ACC112 (cell line): ENCODE data around the gene CAB39L.

ENCODE experiments used
- H2AFZ ChIP-seq: fragments of 200-600 bp; sonication (generic); one replicate; pipeline ENCODE4 v1.6.0; 2017; ENCODE audit warnings: antibody characterized with exemption, low read length; ENCODE audit not compliant: unreplicated experiment
- H3K27ac ChIP-seq: fragments of 200-600 bp; sonication (generic); 2 replicates; pipeline ENCODE4 v1.5.1; 2014; ENCODE audit warnings: low read depth, mild to moderate bottlenecking, antibody characterized with exemption, low read length, moderate library complexity
- H3K27me3 ChIP-seq: fragments of 200-600 bp; sonication (generic); 2 replicates; pipeline ENCODE4 v1.6.1; 2014; ENCODE audit warnings: mild to moderate bottlenecking, antibody characterized with exemption, low read length, moderate library complexity, mixed read lengths; ENCODE audit not compliant: insufficient read depth
- H3K36me3 ChIP-seq: fragments of 200-600 bp; sonication (generic); 2 replicates; pipeline ENCODE4 v1.6.1; 2016; ENCODE audit warnings: mild to moderate bottlenecking, antibody characterized with exemption, low read length, moderate library complexity, mixed read lengths; ENCODE audit not compliant: insufficient read depth
- H3K4me1 ChIP-seq: fragments of 200-600 bp; sonication (generic); one replicate; pipeline ENCODE4 v1.6.1; 2016; ENCODE audit warnings: low read length, mixed read lengths; ENCODE audit not compliant: insufficient read depth, unreplicated experiment, control insufficient read depth
- H3K4me3 ChIP-seq: fragments of 200-600 bp; sonication (generic); 2 replicates; pipeline ENCODE4 v1.5.1; 2014; ENCODE audit warnings: mild to moderate bottlenecking, low read depth, low read length
- H3K79me2 ChIP-seq: fragments of 200-600 bp; sonication (generic); one replicate; pipeline ENCODE4 v1.6.0; 2016; ENCODE audit warnings: low read length; ENCODE audit not compliant: control insufficient read depth, unreplicated experiment, insufficient read depth

Gene CAB39L

DNA sequence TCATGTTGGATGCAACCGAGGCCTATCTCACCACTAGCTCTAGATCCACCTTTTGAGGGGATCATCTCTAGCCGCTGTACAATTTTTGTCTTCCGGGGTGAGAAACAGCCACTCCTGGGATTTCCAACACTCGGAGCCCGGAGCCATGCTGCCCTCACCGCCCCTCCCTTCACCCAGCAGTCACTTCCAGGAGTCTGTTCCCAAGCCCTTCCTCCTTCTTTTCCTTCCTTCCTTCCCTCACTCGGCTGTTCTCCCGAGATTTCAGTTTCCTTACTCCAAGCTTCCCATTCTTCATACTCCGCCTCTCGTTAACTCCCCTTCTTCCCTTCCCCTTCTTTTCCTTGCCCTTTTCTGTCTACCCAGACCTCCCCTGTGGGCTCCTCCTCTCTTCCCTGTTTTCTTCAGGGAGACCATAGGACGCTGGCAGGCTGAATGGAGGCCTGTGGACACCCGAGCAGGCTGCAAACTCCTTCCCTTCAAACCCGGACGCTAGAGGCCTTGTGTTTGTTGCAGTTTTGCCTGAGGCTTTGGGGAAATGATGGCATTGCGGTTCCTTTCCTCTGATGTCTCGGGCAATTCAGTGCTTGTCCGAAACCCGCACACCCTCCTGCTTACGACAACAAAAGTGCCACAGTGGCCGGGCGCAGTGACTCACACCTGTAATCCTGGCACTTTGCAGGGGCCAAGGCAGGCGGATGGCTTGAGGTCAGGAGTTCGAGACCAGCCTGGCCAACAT is 96.0 kb downstream of the CAB39L start:
- H3K36me3 ChIP-seq: no peaks in the 10 kb centered on the region
- no peak overlapping the region for H3K4me3 ChIP-seq
- H3K4me1 ChIP-seq: no peaks in the 10 kb centered on the region
- no peak overlapping the region for H2AFZ ChIP-seq
- no peak overlapping the region for H3K27ac ChIP-seq
- no peaks in the 10 kb centered on the region for H3K27me3 ChIP-seq
- no peaks in the 10 kb centered on the region for H3K79me2 ChIP-seq

DNA sequence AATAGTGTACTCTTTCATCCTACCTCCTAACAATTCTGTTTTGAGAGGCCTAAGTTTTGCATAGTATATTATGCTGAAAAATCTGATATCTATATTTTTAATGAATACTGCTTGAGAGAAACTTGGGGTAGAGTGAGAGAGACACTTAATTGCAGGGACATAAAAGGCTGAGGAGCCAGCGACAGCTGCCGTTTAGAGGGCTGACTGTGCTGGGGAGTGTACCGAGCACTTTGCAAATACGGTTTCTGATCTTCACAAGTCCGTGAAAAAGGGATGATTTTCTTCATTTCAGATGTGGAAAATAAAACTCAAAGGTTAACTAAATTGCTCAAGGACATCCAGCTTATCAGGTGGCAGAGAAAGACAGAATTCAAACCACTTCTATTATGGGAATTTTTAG is 97.4 kb downstream of the CAB39L start:
- Histone ChIP-seq H3K36me3 (no peaks in the 10 kb centered on the region), H3K79me2 (no peaks in the 10 kb centered on the region), H3K27ac (no peak overlapping the region), H3K4me3 (no peak overlapping the region), H3K27me3 (no peaks in the 10 kb centered on the region), H2AFZ (no peak overlapping the region), H3K4me1 (no peaks in the 10 kb centered on the region)

DNA sequence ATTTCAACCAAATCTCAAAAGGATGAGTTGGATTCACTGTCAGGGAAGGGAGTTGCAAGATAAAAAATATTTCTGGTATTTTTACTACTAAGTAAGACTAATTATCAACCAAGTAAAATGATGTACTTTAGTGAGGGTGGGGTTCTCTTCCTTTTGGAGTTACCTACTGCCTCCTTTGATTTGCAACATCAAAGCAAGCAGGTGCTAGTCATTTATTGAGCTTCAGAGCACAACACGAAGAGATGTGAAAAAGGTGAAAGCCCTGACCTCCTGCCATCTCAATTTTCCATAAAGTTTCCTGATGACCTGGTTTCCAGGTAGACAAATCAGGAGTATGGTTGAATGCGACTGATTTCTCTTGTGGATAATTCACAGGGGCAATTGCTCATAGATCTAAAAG is 100.1 kb downstream of the CAB39L start:
- H3K27ac ChIP-seq: no peak overlapping the region
- H3K27me3 ChIP-seq: no peaks in the 10 kb centered on the region
- no peaks in the 10 kb centered on the region for H3K79me2 ChIP-seq
- H2AFZ ChIP-seq: no peak overlapping the region
- no peak overlapping the region for H3K4me3 ChIP-seq
- no peaks in the 10 kb centered on the region for H3K36me3 ChIP-seq
- H3K4me1 ChIP-seq: no peaks in the 10 kb centered on the region

DNA sequence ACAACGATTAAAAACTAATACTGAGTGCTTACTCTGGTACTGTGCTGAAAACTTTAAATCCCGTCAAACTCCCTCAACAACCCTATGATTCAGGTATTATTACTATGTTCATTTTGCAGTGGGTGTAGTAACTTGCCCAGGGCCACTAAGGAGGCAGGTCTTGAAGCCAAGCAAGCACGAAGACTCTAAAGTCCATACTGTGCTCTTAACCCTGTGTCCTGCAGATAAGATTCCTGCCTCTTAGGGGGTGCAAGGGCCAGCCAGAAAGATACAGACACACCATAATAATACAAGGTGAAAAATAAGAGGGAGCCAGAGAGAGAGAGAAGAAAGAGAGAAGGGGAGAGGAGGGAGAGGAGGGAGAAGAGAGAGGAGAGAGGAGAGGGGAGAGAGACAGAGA is 100.6 kb downstream of the CAB39L start:
- no peaks in the 10 kb centered on the region for H3K27me3 ChIP-seq
- H2AFZ ChIP-seq: no peak overlapping the region
- no peaks in the 10 kb centered on the region for H3K4me1 ChIP-seq
- no peaks in the 10 kb centered on the region for H3K36me3 ChIP-seq
- no peaks in the 10 kb centered on the region for H3K79me2 ChIP-seq
- H3K27ac ChIP-seq: no peak overlapping the region
- no peak overlapping the region for H3K4me3 ChIP-seq

DNA sequence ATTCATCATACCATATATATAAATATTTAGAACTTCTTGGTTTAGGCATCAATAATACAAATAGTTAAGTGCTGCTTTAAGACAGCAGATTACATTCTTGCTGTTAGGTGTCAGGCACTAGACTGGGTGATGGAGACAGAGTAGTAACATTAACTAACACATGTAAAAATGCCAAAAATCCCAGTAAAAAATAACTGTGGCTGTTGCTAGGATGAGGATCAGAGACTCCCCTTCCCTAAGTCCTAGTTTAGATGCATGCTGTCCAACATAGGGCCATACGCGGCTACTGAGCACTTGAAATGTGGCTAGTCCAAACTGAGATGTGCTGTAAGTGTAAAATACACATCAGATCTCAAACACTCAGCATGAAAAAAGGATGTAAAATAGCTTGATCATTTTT is 101.4 kb downstream of the CAB39L start:
- no peaks in the 10 kb centered on the region for H3K79me2 ChIP-seq
- no peak overlapping the region for H2AFZ ChIP-seq
- no peaks in the 10 kb centered on the region for H3K36me3 ChIP-seq
- no peak overlapping the region for H3K4me3 ChIP-seq
- no peak overlapping the region for H3K27ac ChIP-seq
- no peaks in the 10 kb centered on the region for H3K27me3 ChIP-seq
- H3K4me1 ChIP-seq: no peaks in the 10 kb centered on the region

DNA sequence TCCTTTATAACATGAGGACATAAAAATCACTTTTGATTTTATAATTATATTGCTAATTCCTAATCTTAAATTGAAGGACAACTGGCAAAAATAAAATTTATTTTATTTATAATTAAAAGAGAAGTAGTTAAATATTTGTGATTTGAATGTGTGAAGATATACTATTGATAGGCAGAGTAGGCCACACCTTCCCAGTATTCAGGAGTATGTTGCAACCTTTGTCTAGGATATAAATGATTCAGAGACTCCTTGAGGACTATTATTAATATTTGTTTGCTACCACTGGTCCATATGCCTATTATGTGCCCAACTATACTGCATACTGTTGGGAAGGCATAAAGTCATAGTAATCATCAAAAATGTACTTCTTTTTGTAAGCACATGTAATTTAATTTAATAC is 101.9 kb downstream of the CAB39L start:
- Histone ChIP-seq H3K4me1 (no peaks in the 10 kb centered on the region), H3K27ac (no peak overlapping the region), H2AFZ (no peak overlapping the region), H3K4me3 (no peak overlapping the region), H3K27me3 (no peaks in the 10 kb centered on the region), H3K36me3 (no peaks in the 10 kb centered on the region), H3K79me2 (no peaks in the 10 kb centered on the region)

DNA sequence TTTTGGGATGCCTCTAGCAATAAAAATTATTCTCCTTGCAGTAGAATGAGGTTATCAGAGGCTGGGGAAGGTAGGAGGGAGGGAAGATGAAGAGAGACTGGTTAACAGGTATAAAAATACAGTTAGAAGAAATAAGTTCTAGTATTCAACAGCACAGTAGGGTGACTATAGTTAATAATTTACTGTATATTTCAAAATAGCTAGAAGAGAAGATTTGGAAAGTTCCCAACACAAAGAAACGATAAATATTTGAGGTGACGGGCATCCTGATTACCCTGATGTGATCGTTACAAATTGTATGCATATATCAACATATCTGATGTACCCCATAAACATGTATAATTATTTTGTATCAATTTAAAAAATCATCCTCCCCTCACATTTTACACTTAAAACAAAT is 102.3 kb downstream of the CAB39L start:
- Histone ChIP-seq H3K27ac (no peak overlapping the region), H3K79me2 (no peaks in the 10 kb centered on the region), H3K36me3 (no peaks in the 10 kb centered on the region), H3K4me3 (no peak overlapping the region), H2AFZ (no peak overlapping the region), H3K27me3 (no peaks in the 10 kb centered on the region), H3K4me1 (no peaks in the 10 kb centered on the region)

DNA sequence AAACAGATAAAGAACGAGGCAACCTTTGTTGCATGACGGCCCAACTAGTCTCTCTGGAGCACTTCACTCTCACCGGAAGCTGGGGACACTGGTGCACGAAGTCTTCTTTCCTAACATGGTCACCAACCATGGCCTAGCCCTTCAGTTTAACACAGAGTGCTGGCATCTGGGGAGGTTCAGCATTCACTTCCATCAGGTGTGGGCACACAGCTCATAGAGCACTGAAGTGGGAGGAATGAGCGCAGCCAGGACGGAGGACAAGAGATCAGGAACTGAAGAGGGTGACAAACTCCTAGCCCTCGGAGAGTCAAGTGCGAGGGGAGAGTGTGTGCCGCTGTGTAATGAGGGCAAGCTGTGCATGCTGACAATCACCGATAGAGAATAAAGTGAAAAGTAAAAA is 103.7 kb downstream of the CAB39L start:
- no peaks in the 10 kb centered on the region for H3K27me3 ChIP-seq
- H3K27ac ChIP-seq: no peak overlapping the region
- no peak overlapping the region for H2AFZ ChIP-seq
- no peaks in the 10 kb centered on the region for H3K36me3 ChIP-seq
- no peaks in the 10 kb centered on the region for H3K79me2 ChIP-seq
- no peaks in the 10 kb centered on the region for H3K4me1 ChIP-seq
- H3K4me3 ChIP-seq: no peak overlapping the region

DNA sequence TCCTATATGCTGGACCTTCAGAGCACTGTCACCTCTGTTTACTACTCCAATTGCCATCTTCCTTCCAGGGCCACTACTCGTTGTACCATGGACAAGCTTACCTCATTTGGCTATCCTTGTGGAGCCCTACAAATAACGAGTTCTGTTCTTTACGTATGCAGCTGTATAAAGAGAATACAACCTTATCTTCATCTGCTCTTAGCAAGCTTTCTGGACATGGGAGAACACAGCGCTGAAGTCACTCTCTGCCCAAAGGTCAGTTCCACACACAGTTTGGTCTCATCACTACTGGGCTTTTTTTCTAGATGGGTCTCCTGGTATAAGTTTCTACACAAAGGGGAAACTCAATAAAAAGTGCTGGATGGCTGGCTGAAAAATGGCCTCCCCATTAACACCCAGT is 107.2 kb downstream of the CAB39L start:
- no peak overlapping the region for H2AFZ ChIP-seq
- H3K27ac ChIP-seq: no peak overlapping the region
- no peaks in the 10 kb centered on the region for H3K27me3 ChIP-seq
- no peaks in the 10 kb centered on the region for H3K36me3 ChIP-seq
- H3K4me1 ChIP-seq: no peaks in the 10 kb centered on the region
- no peaks in the 10 kb centered on the region for H3K79me2 ChIP-seq
- no peak overlapping the region for H3K4me3 ChIP-seq

DNA sequence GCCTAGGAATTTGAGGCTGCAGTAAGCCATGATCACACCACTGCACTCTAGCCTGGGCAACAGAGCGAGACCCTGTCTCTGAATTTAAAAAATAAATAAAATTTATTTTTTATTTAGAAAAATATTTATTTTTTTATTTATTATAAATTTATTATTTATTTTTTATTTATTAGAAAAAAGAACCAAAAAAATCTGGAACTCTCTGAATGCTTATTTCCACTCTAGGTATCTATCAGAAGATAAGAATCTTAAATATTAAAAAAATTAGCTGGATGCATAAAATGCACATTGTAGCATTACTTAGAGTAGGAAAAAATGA is 113.4 kb downstream of the CAB39L start:
- Histone ChIP-seq H3K36me3 (no peaks in the 10 kb centered on the region), H3K4me3 (no peak overlapping the region)

DNA sequence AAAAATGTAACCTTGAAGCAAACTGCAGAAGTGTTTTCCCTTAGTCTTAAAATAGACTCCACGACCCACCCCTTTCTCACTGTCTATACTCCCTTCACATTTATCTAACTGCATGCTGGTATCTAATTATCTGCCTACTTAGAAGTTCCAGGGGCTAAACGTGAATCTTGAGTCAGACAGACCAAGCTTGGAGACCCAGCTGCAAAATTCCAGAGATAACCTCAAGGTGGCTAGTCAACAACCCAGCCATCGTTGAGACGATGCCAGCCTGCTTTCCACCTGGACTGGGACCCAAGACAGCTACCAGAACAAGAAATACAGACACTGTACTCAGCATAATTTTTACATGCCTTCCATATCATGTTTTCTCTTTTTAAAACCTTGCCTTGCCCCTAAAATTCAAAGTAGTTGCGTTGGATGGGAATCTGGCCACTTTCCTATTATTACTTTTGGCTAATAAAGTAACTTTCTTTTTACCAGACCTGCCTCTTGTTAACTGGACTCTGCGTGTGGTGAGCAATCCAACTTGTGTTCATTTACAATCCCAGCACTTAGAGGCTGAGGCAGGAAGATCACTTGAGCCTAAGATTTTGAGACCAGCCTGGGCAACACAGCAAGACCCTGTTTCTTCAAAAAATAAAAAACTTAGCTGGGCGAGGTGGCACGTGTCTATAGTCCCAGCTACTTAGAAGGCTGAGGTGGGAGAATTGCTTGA is 113.9 kb downstream of the CAB39L start:
- Histone ChIP-seq H3K4me3 (no peak overlapping the region), H2AFZ (no peak overlapping the region), H3K36me3 (no peaks in the 10 kb centered on the region), H3K79me2 (no peaks in the 10 kb centered on the region), H3K4me1 (no peaks in the 10 kb centered on the region), H3K27ac (no peak overlapping the region), H3K27me3 (no peaks in the 10 kb centered on the region)

More for the DNA sequence above, 113.4 kb downstream of the CAB39L start:
- Histone ChIP-seq H2AFZ (no peak overlapping the region), H3K27ac (no peak overlapping the region), H3K79me2 (no peaks in the 10 kb centered on the region), H3K4me1 (no peaks in the 10 kb centered on the region), H3K27me3 (no peaks in the 10 kb centered on the region)
